H9 (cell line): ENCODE measurements around the gene TSPAN2. TPM values are rescaled to one million over a fixed set of nuclear protein-coding genes. Genes with fewer than 3 reads are reported as not detected.

ENCODE experiments used
- DNase-seq: peaks from one replicate; pipeline ENCODE4 v3.0.0-alpha.2; 2017
- H2AFZ ChIP-seq: one replicate; pipeline ENCODE4 v1.6.1; 2013; ENCODE audit warnings: mild to moderate bottlenecking, low read length, control low read depth, moderate library complexity
- H2AK5ac ChIP-seq: 2 replicates; pipeline ENCODE4 v1.6.1; 2013; ENCODE audit warnings: low read length, control low read depth, mixed read lengths; ENCODE audit not compliant: insufficient read length
- H2BK120ac ChIP-seq: one replicate; pipeline ENCODE4 v1.6.1; 2013; ENCODE audit warnings: low read depth, mild to moderate bottlenecking, low read length, control low read depth, inconsistent platforms; ENCODE audit not compliant: poor library complexity, severe bottlenecking
- H2BK12ac ChIP-seq: 2 replicates; pipeline ENCODE4 v1.6.1; 2013; ENCODE audit warnings: low read length, control low read depth, mixed read lengths, low read depth; ENCODE audit not compliant: insufficient read length
- H2BK15ac ChIP-seq: 2 replicates; pipeline ENCODE4 v1.6.1; 2013; ENCODE audit warnings: low read depth, low read length, control low read depth
- H2BK20ac ChIP-seq: one replicate; pipeline ENCODE4 v1.6.1; 2013; ENCODE audit warnings: low read depth, mild to moderate bottlenecking, low read length, control low read depth, inconsistent platforms; ENCODE audit not compliant: poor library complexity, severe bottlenecking
- H2BK5ac ChIP-seq: 2 replicates; pipeline ENCODE4 v1.6.1; 2013; ENCODE audit warnings: low read length, control low read depth, mixed read lengths; ENCODE audit not compliant: insufficient read length
- H3K14ac ChIP-seq: 2 replicates; pipeline ENCODE4 v1.6.1; 2013; ENCODE audit warnings: low read length, control low read depth; ENCODE audit not compliant: insufficient read depth
- H3K18ac ChIP-seq: 2 replicates; pipeline ENCODE4 v1.6.1; 2013; ENCODE audit warnings: low read depth, mild to moderate bottlenecking, mixed read lengths, low read length, control low read depth; ENCODE audit not compliant: insufficient read length
- H3K23ac ChIP-seq: 2 replicates; pipeline ENCODE4 v1.6.1; 2013; ENCODE audit warnings: low read length, control low read depth, mixed read lengths, low read depth; ENCODE audit not compliant: insufficient read length
- H3K23me2 ChIP-seq: 2 replicates; pipeline ENCODE4 v1.6.1; 2013; ENCODE audit warnings: low read depth, mild to moderate bottlenecking, mixed read lengths, low read length, control low read depth; ENCODE audit not compliant: insufficient read length, poor library complexity, severe bottlenecking
- H3K27ac ChIP-seq: 2 replicates; pipeline ENCODE4 v1.5.1; 2013; ENCODE audit warnings: low read length, control low read depth, mixed read lengths, low read depth; ENCODE audit not compliant: insufficient read length
- H3K27me3 ChIP-seq: 2 replicates; pipeline ENCODE4 v1.6.1; 2013; ENCODE audit warnings: low read length, control low read depth, inconsistent platforms; ENCODE audit not compliant: insufficient read depth
- H3K4ac ChIP-seq: 2 replicates; pipeline ENCODE4 v1.6.1; 2013; ENCODE audit warnings: low read depth, mild to moderate bottlenecking, control low read depth, inconsistent platforms, low read length, moderate library complexity
- H3K4me1 ChIP-seq: 2 replicates; pipeline ENCODE4 v1.6.1; 2013; ENCODE audit warnings: low read length, control low read depth, inconsistent platforms; ENCODE audit not compliant: insufficient read depth
- H3K4me2 ChIP-seq: 2 replicates; pipeline ENCODE4 v1.6.1; 2013; ENCODE audit warnings: low read length, control low read depth, mixed read lengths; ENCODE audit not compliant: insufficient read length, insufficient read depth
- H3K56ac ChIP-seq: 2 replicates; pipeline ENCODE4 v1.6.1; 2013; ENCODE audit warnings: low read depth, mild to moderate bottlenecking, mixed read lengths, low read length, control low read depth; ENCODE audit not compliant: insufficient read length
- H3K79me1 ChIP-seq: 2 replicates; pipeline ENCODE4 v1.6.1; 2013; ENCODE audit warnings: low read depth, mild to moderate bottlenecking, moderate library complexity, low read length, control low read depth, inconsistent platforms; ENCODE audit not compliant: insufficient read depth, poor library complexity, severe bottlenecking
- H3K79me2 ChIP-seq: 2 replicates; pipeline ENCODE4 v1.6.1; 2013; ENCODE audit warnings: low read length, control low read depth, inconsistent platforms; ENCODE audit not compliant: insufficient read depth
- H3K9ac ChIP-seq: 2 replicates; pipeline ENCODE4 v1.6.1; 2013; ENCODE audit warnings: low read length, control low read depth, mixed read lengths; ENCODE audit not compliant: insufficient read length; ENCODE audit errors: extremely low read depth
- H3K9me3 ChIP-seq: one replicate; pipeline ENCODE4 v1.6.1; 2013; ENCODE audit warnings: low read depth, low read length, inconsistent platforms; ENCODE audit not compliant: control insufficient read depth
- H3T11ph ChIP-seq: one replicate; pipeline ENCODE4 v1.6.1; 2013; ENCODE audit warnings: mild to moderate bottlenecking, low read length, control low read depth, inconsistent platforms
- H4K20me1 ChIP-seq: one replicate; pipeline ENCODE4 v1.6.1; 2013; ENCODE audit not compliant: control insufficient read depth, insufficient read length, insufficient read depth
- H4K5ac ChIP-seq: 2 replicates; pipeline ENCODE4 v1.6.1; 2013; ENCODE audit warnings: low read depth, mild to moderate bottlenecking, mixed read lengths, low read length, control low read depth; ENCODE audit not compliant: insufficient read length
- H4K8ac ChIP-seq: replicated peaks from 2 replicates; pipeline ENCODE4 v1.6.1; 2013; ENCODE audit warnings: low read length, control low read depth, mixed read lengths, low read depth; ENCODE audit not compliant: insufficient read length
- H4K91ac ChIP-seq: 2 replicates; pipeline ENCODE4 v1.6.1; 2013; ENCODE audit warnings: low read depth, mild to moderate bottlenecking, moderate library complexity, mixed read lengths, low read length, control low read depth; ENCODE audit not compliant: insufficient read length
- H3K27ac Mint-ChIP-seq, 3 experiments: 2 replicates in 2 of 3; 3 replicates in 1 of 3; pipeline ENCODE4 v1.8.0; 2020 to 2021; ENCODE audit warnings: mixed read lengths in 3 of 3, mild to moderate bottlenecking in 1 of 3, moderate library complexity in 1 of 3
- H3K27me3 Mint-ChIP-seq: 2 replicates; pipeline ENCODE4 v1.8.0; 2021; ENCODE audit warnings: low read depth, mild to moderate bottlenecking, moderate library complexity, mixed read lengths
- H3K36me3 Mint-ChIP-seq, 3 experiments: 2 replicates in 2 of 3; 3 replicates in 1 of 3; pipeline ENCODE4 v1.8.0; 2020 to 2021; ENCODE audit warnings: low read depth in 3 of 3, mixed read lengths in 3 of 3; ENCODE audit not compliant: insufficient read depth in 1 of 3
- H3K4me1 Mint-ChIP-seq, 2 experiments: 2 replicates each; pipeline ENCODE4 v1.8.0; 2020; ENCODE audit warnings: mixed read lengths in 2 of 2
- H3K4me3 Mint-ChIP-seq, 2 experiments: 2 replicates in 1 of 2; 3 replicates in 1 of 2; pipeline ENCODE4 v1.8.0; 2020 to 2021; ENCODE audit warnings: mild to moderate bottlenecking in 2 of 2, mixed read lengths in 2 of 2, moderate library complexity in 1 of 2
- H3K9me3 Mint-ChIP-seq, 2 experiments: 2 replicates in 1 of 2; 3 replicates in 1 of 2; pipeline ENCODE4 v1.8.0; 2020; ENCODE audit warnings: mild to moderate bottlenecking in 2 of 2, mixed read lengths in 2 of 2, moderate library complexity in 1 of 2
- CTCF ChIP-seq: fragments of 200-600 bp; sonication (generic); conservative IDR thresholded peaks from 3 replicates; pipeline ENCODE4 v1.8.0; 2021; ENCODE audit warnings: antibody characterized with exemption, mild to moderate bottlenecking
- WGBS: extraction: QIAGEN DNeasy Blood & Tissue Kit; methylation state at CpG from one replicate; pipeline ENCODE4 v1.1.7; 2013; ENCODE audit warnings: missing lambda C conversion rate, low lambda C conversion rate, mixed read lengths; ENCODE audit not compliant: insufficient read length; ENCODE audit errors: extremely low coverage; 5-methylcytosine and 5-hydroxymethylcytosine counted together
- total RNA-seq: library from RNA; stranded (reverse); gene quantifications from 2 replicates; pipeline ENCODE4 v1.2.1, GENCODE V29; 2021

TSPAN2 gene
- total RNA-seq, 1 experiment from 2014 or later = 10.8 TPM

- H3K4ac ChIP-seq = no peak overlapping the region
- peak overlapping the region; percentile 36 for H4K5ac ChIP-seq
- TF ChIP-seq CTCF = no peak
- H2AFZ ChIP-seq = no peak overlapping the region
- peaks cover 6% of the 10 kb centered on the region for H3K4me1 ChIP-seq
- H3K23me2 ChIP-seq = no peaks in the 10 kb centered on the region
- H3T11ph ChIP-seq = no peak overlapping the region
- H3K56ac ChIP-seq = no peak overlapping the region
- H2BK120ac ChIP-seq = peak overlapping the region; percentile 44
- no peak overlapping the region for H3K9ac ChIP-seq
- no peak overlapping the region for H2AK5ac ChIP-seq
- no peak overlapping the region for H4K91ac ChIP-seq
- no peak overlapping the region for H2BK20ac ChIP-seq
- H3K14ac ChIP-seq = peak overlapping the region; percentile 57; the same call in 1 of the 2 replicates
- no peaks in the 10 kb centered on the region for H3K79me2 ChIP-seq
- no peaks in the 10 kb centered on the region; a peak in 1 of 4 replicates for H3K4me1 Mint-ChIP-seq
- H3K23ac ChIP-seq = no peak overlapping the region
- no peak overlapping the region for H3K27ac Mint-ChIP-seq
- H3K27me3 Mint-ChIP-seq = no peaks in the 10 kb centered on the region
- no CpG with 5 or more reads among the region's 9 CpGs for WGBS
- H3K36me3 Mint-ChIP-seq = no peaks in the 10 kb centered on the region
- H2BK15ac ChIP-seq = no peak overlapping the region
- no peak overlapping the region for H3K27ac ChIP-seq
- H3K9me3 Mint-ChIP-seq = no peaks in the 10 kb centered on the region
- peak overlapping the region; percentile 78 for H3K18ac ChIP-seq
- H3K27me3 ChIP-seq = no peaks in the 10 kb centered on the region
- H2BK12ac ChIP-seq = peak overlapping the region; percentile 59
- no peaks in the 10 kb centered on the region for H3K79me1 ChIP-seq
- H4K20me1 ChIP-seq = no peaks in the 10 kb centered on the region
- H2BK5ac ChIP-seq = no peak overlapping the region
- H3K4me2 ChIP-seq = peak overlapping the region; percentile 35
- H3K9me3 ChIP-seq = no peaks in the 10 kb centered on the region
- peak; percentile 43 for DNase-seq
- no peak overlapping the region for H3K4me3 Mint-ChIP-seq
- H4K8ac ChIP-seq = no peak overlapping the region
These were observed 32.9 kb downstream of the TSPAN2 start for GRCh38 chr1:115056395-115056798.
